Stomach smooth muscle (tissue), 2 donors: ENCODE measurements around the gene GAA.

Experiments
- H3K27ac ChIP-seq: one replicate; pipeline ENCODE4 v1.7.0; 2013; ENCODE audit warnings: mild to moderate bottlenecking, low read length, inconsistent platforms
- H3K27me3 ChIP-seq, 2 donors: one replicate each; pipeline ENCODE4 v1.7.0; 2013; ENCODE audit warnings: low read length in 2 of 2; ENCODE audit not compliant: insufficient read depth in 2 of 2, control insufficient read depth in 1 of 2
- H3K36me3 ChIP-seq, 2 donors: one replicate each; pipeline ENCODE4 v1.7.0; 2013; ENCODE audit warnings: low read length in 2 of 2; ENCODE audit not compliant: control insufficient read depth in 2 of 2, insufficient read depth in 2 of 2
- H3K4me1 ChIP-seq: one replicate; pipeline ENCODE4 v1.7.0; 2013; ENCODE audit warnings: low read length; ENCODE audit not compliant: control insufficient read depth, insufficient read depth
- H3K4me3 ChIP-seq, 2 donors: one replicate each; pipeline ENCODE4 v1.7.0; 2013; ENCODE audit warnings: low read length in 2 of 2
- H3K9ac ChIP-seq, 2 donors: one replicate each; pipeline ENCODE4 v1.7.0; 2013; ENCODE audit warnings: low read length in 2 of 2, mild to moderate bottlenecking in 1 of 2
- H3K9me3 ChIP-seq, 2 donors: one replicate each; pipeline ENCODE4 v1.7.0; 2013; ENCODE audit warnings: low read length in 2 of 2; ENCODE audit not compliant: control insufficient read depth in 2 of 2
- donor health status: healthy.
- donor health status: Pancreatic carcinoma.

The GAA gene

DNA sequence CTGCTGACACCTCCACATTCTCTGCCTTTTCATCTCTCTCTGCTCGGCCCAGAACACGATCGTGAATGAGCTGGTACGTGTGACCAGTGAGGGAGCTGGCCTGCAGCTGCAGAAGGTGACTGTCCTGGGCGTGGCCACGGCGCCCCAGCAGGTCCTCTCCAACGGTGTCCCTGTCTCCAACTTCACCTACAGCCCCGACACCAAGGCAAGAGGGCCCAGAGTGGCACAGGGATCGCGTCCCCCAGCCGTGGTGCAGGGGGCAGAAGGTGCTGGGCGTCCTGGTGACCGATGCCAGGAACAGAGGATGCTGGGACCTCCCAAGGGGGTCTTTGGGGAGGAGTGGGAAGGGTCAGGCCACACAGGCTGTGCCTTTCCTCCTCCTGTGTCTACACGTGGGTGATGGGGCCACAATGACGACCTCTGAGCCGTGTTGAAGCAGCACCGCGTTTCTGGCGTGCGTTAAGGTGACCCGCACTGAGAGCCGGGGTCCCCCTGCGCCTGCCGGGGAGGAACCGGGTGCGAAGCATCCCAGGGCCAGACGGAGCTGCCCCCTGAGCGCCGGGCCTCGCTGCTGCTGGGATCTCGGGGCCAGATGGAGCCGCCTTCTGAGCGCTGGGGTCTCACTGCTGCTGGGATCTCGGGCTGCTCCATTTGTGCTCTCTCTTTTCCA, 17.4 kb downstream of the GAA start:
- Histone ChIP-seq H3K4me1 (no peaks in the 10 kb centered on the region), H3K4me3 (no peak overlapping the region), H3K9ac (no peak overlapping the region), H3K27ac (no peak overlapping the region), H3K9me3 (no peaks in the 10 kb centered on the region), H3K27me3 (no peaks in the 10 kb centered on the region), H3K36me3 (peaks cover 0 to 3% of the 10 kb centered on the region in 2 donors)

DNA sequence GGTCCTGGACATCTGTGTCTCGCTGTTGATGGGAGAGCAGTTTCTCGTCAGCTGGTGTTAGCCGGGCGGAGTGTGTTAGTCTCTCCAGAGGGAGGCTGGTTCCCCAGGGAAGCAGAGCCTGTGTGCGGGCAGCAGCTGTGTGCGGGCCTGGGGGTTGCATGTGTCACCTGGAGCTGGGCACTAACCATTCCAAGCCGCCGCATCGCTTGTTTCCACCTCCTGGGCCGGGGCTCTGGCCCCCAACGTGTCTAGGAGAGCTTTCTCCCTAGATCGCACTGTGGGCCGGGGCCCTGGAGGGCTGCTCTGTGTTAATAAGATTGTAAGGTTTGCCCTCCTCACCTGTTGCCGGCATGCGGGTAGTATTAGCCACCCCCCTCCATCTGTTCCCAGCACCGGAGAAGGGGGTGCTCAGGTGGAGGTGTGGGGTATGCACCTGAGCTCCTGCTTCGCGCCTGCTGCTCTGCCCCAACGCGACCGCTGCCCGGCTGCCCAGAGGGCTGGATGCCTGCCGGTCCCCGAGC, 17.9 kb downstream of the GAA start:
- no peaks in the 10 kb centered on the region for H3K4me1 ChIP-seq
- H3K9me3 ChIP-seq, result no peaks in the 10 kb centered on the region
- no peak overlapping the region for H3K4me3 ChIP-seq
- peaks cover 0 to 3% of the 10 kb centered on the region in 2 donors for H3K36me3 ChIP-seq
- no peak overlapping the region for H3K27ac ChIP-seq
- H3K9ac ChIP-seq, result no peak overlapping the region
- H3K27me3 ChIP-seq, result peaks cover under 1 to 2% of the 10 kb centered on the region in 2 donors

DNA sequence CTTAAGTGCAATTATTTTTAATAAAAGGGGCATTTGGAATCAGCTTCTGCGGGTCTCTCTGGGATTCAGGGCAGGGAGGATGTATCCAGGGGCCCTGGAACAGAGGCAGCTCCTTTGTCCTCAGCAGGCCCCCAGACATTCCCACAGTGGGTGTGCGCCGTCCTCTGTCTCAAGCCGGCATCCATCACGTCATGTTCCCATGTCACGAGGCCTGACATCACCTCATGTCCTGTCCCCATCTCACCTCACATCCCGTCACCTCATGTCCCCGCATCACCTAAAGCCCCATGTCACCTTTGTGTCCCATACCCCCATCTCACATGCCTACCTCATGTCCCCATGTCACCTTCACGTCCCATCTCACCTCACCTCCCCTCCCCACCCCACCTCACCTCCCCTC, 18.5 kb downstream of the GAA start:
- no peaks in the 10 kb centered on the region for H3K9me3 ChIP-seq
- no peak overlapping the region for H3K4me3 ChIP-seq
- H3K36me3 ChIP-seq, result peaks cover 0 to 3% of the 10 kb centered on the region in 2 donors
- H3K27me3 ChIP-seq, result peaks cover 3 to 5% of the 10 kb centered on the region in 2 donors
- no peaks in the 10 kb centered on the region for H3K4me1 ChIP-seq
- no peak overlapping the region for H3K9ac ChIP-seq
- H3K27ac ChIP-seq, result no peak overlapping the region

DNA sequence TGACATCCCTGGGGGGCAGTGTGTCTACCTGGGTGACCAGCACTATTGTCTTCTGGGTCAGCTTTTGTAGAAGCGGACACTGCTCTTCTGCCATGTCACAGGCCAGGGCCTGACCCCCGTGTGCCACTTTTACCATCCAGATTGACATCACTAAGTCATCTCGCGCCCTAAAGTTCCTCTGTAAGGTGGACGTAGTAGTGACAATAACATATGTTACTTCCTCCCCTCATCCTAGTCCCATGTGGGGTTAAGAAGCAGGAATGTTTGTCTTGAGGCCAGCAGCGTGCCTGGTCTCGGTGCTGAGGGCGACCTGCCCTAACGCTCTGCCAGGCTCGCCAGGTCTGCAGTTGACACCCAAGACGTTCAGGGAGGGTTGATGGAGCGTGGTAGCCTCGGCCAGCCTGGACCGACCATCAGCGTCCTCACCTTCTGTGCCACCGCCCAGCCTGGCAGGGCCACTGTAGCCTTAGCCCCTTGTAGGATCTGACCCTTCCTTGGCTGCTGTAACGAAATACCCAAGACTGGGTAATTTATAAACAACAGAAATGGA, 20.7 kb downstream of the GAA start:
- H3K4me3 ChIP-seq, result no peak overlapping the region
- H3K27me3 ChIP-seq, result peaks cover 7% of the 10 kb centered on the region in 2 donors
- peaks cover 0 to 3% of the 10 kb centered on the region in 2 donors for H3K36me3 ChIP-seq
- no peak overlapping the region for H3K27ac ChIP-seq
- no peaks in the 10 kb centered on the region for H3K9me3 ChIP-seq
- H3K9ac ChIP-seq, result no peak overlapping the region
- no peaks in the 10 kb centered on the region for H3K4me1 ChIP-seq

- H3K27me3 ChIP-seq, result peaks cover 7% of the 10 kb centered on the region in 2 donors
- peaks cover 0 to 3% of the 10 kb centered on the region in 2 donors for H3K36me3 ChIP-seq
- no peak overlapping the region for H3K27ac ChIP-seq
- no peak overlapping the region for H3K4me3 ChIP-seq
- no peaks in the 10 kb centered on the region for H3K4me1 ChIP-seq
- H3K9me3 ChIP-seq, result no peaks in the 10 kb centered on the region
- no peak overlapping the region for H3K9ac ChIP-seq
Observed at GRCh38 chr17:80122926-80123505, 21.6 kb downstream of the GAA start.

GRCh38 chr17:80123791-80124190, 22.4 kb downstream of the GAA start:
- no peak overlapping the region for H3K4me3 ChIP-seq
- H3K9me3 ChIP-seq, result no peaks in the 10 kb centered on the region
- no peak overlapping the region for H3K27ac ChIP-seq
- peaks cover 7% of the 10 kb centered on the region in 2 donors for H3K27me3 ChIP-seq
- H3K36me3 ChIP-seq, result peaks cover 0 to under 1% of the 10 kb centered on the region in 2 donors
- no peak overlapping the region for H3K9ac ChIP-seq
- no peaks in the 10 kb centered on the region for H3K4me1 ChIP-seq

- H3K36me3 ChIP-seq, result no peaks in the 10 kb centered on the region
- peaks cover 7% of the 10 kb centered on the region in 2 donors for H3K27me3 ChIP-seq
- no peaks in the 10 kb centered on the region for H3K4me1 ChIP-seq
- H3K9ac ChIP-seq, result no peak overlapping the region
- H3K9me3 ChIP-seq, result no peaks in the 10 kb centered on the region
- H3K27ac ChIP-seq, result no peak overlapping the region
- no peak overlapping the region for H3K4me3 ChIP-seq
Observed at GRCh38 chr17:80124351-80124981, 23.1 kb downstream of the GAA start.

- H3K27ac ChIP-seq, result no peak overlapping the region
- H3K4me1 ChIP-seq, result no peaks in the 10 kb centered on the region
- H3K4me3 ChIP-seq, result no peak overlapping the region
- H3K9ac ChIP-seq, result no peak overlapping the region
- H3K9me3 ChIP-seq, result no peaks in the 10 kb centered on the region
- H3K27me3 ChIP-seq, result peaks cover 7% of the 10 kb centered on the region in 2 donors
- H3K36me3 ChIP-seq, result no peaks in the 10 kb centered on the region
Observed at GRCh38 chr17:80125656-80126448, 24.5 kb downstream of the GAA start.

DNA sequence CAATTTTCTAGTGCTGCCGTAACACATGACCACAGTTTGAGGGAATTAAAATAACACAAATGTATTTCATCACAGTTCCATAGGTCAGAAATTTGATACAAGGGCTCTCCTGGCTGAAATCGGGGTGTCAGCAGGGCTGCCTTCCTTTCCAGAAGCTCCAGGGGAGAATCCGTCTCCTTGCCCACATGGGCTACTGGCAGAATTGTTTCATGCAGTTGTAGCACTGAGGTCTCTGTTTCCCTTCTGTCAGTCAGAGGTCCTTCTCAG, 25.0 kb downstream of the GAA start:
- Histone ChIP-seq H3K4me3 (no peak overlapping the region), H3K9me3 (no peaks in the 10 kb centered on the region), H3K4me1 (no peaks in the 10 kb centered on the region), H3K27me3 (peaks cover 7% of the 10 kb centered on the region in 2 donors), H3K36me3 (no peaks in the 10 kb centered on the region), H3K27ac (no peak overlapping the region), H3K9ac (no peak overlapping the region)

GRCh38 chr17:80129006-80129565, 27.7 kb downstream of the GAA start:
- Histone ChIP-seq H3K27me3 (peaks cover 5 to 7% of the 10 kb centered on the region in 2 donors), H3K4me1 (no peaks in the 10 kb centered on the region), H3K36me3 (peaks cover 7 to 11% of the 10 kb centered on the region in 2 donors), H3K4me3 (no peak overlapping the region), H3K9ac (no peak overlapping the region), H3K27ac (no peak overlapping the region), H3K9me3 (no peaks in the 10 kb centered on the region)
